ENCODE results near the gene NEK6.
"Not testable (repeated sequence)": the region's sequence is repeated elsewhere in the genome, so short reads cannot be mapped to it uniquely, and the experiment has no call there.

Gene NEK6

DNA sequence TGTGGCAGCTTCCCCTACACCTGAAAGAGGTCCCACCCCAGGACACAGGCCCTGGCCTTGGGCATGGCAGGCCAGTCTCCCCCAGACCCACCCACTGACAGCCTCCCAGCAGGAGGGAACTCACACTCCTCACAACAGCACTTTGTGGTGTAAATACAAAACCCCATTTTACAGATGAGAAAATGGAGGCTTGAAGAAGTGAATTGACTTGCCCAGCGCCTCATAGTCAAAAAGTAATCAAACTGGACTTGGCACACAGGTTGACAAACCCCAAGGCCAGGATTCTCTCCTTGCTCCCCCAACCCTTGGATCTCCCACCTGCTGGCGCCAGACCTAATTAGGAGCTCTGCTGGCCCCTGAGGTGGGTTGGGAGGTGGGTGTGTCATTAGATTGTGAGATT lies 29.2 kb upstream of the NEK6 start:
- no peak for DNase-seq (ENCODE audit: low read depth in 2 of 2)

DNA sequence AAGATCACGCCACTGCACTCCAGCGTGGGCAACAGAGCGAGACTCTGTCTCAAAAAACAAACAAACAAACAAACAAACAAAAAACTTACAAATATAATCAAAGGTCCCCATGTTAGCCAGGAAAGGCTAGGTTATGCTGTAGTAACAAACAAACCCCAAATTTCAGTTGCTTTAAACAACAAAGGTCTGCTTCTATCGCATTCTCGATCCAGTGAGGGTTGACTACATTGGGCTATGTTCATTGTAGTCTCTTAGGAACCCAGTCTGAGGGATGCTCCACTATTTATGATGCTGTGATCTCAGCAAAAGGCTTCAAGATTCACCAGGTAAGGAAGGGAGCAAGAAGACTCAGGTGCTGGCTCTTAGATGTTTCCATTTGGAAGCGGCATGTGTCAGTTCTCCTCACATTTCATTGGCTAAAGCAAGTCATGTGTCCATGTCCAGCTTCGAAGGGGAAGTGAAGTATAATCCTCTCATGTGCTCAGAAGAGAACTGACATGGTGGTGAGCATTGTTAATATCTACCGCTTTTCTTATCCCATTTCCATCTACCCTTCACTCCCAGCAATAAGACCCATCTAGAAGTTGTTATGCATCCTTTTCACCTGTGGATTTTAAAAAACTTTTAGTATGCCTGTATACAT lies 26.5 kb upstream of the NEK6 start:
- DNase-seq (ENCODE audit: low read depth in 2 of 2), result no peak

DNA sequence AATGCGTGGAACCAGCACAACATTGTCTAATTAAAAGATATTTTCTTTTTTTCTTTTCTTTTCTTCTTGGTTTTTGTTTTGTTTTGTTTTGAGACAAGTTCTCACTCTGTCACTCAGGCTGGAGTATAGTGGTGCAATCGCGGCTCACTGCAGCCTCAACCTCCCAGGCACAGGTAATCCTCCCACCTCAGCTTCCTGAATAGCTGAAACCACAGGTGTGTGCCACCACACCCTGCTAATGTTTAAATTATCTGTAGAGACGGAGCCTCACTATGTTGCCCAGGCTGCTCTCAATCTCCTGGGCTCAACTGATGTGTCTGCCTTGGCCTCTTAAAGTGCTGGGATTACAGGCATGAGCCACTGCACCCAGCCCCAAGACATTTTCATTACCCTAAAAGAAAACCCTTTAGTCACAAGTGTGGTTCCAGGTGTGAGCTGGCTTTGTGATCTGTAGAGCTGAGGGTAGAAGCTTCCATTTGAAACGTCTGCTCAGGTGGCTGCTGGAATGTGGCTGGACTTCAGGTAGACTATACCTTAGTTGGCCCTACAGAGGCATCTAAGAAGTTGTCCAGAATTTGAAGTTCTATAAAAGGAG lies 19.1 kb upstream of the NEK6 start:
- DNase-seq (ENCODE audit: low read depth in 2 of 2), result no peak

DNA sequence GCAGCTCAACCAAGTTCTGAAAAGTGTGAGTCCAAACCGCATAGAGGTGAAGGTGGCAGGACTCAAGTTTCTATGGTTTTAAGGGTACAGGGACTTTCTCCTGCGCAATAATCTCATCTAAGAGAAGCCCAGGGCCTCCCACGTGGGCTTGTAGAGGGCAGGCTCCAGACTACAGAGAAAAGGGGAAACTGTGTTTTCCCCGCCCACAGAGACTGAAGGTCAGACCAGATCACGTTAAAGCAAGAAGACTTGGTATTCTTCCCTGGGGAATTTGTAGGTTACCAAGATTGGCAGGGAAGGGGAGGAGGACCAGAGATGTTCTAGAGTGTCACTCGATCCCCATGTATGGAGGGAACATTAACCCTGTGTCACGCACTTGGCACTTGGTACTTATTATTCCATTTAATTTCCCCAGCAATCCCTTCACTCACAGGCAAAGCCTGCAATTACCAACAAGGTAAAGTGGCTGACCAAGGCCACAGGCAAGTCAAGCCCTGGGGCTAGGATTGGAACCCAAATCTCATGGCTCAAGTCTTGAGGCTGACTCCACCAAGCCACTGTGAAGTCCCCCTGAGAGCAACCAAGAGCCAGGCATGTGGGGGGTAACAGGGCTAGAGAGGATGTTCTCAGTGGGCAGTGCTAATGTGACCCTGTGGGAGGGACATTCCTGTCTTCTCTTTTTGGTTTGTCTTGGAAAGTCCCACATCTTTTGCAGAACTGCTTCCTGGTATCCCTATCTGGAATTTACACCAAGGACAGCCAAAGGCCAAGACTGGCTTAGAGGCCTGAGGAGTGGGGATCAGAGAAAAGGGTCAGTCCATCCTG lies 18.3 kb upstream of the NEK6 start:
- DNase-seq (ENCODE audit: low read depth in 2 of 2), result no peak

DNA sequence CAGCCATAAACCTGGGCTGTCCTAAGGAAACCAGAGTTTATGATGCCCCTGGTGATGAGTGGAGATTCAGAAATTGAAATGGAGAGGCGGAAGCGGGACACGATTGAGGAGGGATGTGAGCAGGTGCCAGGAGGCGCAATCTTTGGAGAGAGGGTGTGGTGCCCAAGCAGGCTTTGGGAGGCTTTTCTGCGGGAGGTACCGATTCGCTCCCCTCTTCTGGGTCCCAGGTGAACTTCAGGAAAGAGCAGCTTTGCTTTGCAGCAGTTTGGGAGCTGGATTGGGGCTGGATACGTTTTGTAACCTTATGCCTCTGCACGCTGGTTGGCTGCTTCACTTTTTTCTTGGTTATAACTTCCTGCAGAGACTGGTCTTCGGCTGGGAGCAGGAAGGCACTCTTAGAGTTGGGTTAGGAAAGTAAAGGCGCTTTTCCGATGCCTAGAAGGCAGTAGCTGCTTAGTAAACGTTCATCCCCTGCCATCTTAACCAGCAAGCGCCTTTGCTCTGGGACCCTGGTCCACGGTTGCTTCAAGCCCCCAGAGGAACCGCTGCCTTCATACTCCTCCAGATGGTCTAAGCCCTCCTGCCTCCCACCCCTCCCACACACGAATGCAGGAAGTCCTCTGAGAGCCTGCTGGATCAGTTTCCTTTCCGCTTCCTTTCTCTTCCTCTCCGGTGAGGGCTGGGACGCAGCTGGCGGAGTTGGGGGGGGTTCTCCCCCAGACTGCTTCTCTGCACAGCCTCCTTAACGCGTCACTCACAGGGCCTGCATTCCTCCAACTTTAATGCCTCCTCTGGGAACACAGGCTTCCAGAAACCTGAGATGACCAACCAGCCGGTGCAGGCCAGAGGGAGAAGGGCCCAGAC lies 15.2 kb upstream of the NEK6 start:
- DNase-seq (ENCODE audit: low read depth in 2 of 2), result no peak

DNA sequence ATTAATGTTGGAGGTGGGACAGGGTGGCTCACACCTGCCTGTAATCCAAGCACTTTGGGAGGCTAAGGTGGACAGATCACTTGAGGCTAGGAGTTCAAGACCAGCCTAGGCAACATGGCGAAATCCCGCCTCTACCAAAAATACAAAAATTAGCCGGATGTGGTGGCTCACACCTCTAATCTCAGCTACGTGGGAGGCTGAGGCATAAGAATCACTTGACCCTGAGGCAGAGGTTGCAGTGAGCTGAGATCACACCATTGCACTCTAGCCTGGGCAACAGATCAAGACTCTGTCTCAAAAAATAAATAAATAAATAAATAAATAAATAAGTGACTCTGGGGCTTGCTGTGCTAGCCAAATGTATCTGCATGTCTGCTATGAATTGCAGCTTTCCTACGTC lies 10.4 kb upstream of the NEK6 start:
- DNase-seq (ENCODE audit: low read depth in 2 of 2), result not testable (repeated sequence)

DNA sequence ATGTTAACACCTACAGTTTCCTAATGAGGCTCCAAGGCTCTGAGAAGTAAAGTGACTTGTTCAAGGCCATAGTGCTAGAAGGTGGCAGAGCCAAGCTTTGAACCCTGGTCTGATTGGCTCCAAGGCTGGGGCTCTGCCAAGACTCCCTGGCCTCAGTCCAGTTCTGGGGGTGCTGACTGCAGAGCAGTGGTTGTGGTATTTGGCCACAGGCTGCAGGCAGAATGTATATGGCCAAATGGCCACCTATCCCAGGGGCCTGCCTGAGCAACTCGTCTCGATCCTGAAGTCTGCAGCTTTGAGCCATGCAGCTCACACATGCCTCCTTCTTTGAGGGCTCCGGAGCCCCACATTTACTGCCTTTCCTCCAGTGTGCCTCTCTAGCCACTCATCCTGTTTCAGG lies 9.7 kb upstream of the NEK6 start:
- DNase-seq (ENCODE audit: low read depth in 2 of 2), result no peak

DNA sequence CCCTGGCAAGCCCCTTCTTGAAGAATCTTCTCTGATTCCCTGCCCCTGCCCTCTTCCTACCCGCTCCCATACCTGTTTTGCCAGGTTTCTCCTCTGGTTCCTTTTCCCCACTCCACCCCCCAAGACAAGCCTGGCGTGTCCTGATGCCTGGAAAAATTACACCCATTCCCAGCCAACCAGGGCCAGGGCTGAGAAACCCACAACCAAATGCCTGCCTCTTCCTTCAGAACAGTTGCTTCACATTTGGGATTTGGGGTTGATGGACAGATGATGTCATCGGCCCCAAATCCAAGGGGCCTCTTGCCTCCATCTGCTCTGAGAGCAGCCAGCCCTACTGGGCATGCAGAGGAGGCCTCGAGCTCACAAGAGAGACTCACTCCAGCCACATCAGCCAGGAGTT lies 8.8 kb upstream of the NEK6 start:
- no peak for DNase-seq (ENCODE audit: low read depth in 2 of 2)

DNA sequence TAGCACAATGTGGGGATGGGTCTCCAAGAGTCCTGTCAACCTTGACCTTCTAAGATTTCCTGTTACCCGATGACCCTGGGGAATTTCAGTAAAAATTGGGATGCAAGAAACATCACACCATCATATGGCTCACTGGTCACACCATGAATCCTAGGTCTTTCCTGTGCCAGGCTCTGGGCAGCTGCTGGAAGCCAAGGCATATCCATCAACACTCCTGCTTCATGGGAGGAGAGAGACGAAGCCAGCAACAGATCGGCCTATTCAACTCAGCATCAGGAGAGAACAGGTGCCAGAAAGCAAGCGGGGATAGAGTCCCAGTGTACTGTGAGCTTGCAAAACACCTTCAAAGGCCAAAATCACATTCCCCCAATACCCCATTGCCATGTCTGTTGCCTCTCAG lies 6.5 kb upstream of the NEK6 start:
- no peak for DNase-seq (ENCODE audit: low read depth in 2 of 2)

DNA sequence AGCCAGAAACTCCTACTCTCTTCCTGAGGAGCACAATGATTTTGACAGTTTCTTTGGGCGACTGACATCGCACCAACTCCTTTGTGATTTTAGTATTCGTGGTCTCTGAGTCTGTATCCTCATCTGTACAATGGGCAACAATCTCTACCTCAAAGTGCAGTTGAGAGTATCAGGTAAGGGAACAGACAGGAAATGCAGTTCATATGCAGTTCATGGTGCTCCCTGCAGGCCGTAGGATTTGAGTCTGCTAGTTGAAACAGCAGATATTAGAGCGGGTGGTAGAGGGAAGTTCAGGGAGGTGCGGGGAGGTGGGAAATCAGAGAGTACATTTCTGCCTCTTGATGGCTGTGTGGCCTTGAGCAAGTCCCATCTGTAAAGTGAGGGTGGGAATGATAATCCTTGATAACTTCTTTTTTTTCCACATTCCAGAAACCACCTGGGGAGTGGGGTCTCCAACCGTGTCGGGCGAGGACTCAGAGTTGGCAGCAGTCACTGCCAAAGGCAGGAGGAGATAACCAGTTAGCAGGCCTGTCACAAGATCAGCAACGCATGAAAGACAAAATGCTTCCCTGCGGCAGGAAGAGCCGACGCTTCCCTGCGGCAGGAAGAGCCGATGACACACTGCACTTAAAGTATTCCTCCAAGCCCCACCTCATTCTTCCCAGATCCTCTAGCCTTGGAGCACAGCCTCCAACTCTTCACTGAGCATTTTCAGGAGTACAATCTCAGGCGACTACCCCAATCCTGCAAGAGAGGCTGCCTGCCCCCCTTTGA lies 6.0 kb upstream of the NEK6 start:
- no peak for DNase-seq (ENCODE audit: low read depth in 2 of 2)

DNA sequence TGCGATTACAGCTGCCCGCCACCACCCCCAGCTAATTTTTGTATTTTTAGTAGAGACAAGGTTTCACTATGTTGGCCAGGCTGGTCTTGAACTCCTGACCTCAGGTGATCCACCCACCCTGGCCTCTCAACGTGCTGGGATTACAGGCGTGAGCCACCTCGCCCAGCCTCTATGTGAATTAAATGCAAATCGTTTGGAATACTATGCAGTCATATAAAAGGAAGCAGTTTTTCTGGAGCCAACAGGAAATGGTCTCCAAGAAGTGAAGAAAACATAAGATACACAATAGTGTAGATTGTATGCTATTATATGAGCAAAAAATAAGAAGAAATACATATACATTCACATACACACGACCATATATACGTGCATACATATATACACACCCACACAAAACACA lies 4.9 kb upstream of the NEK6 start:
- not testable (repeated sequence) for DNase-seq (ENCODE audit: low read depth in 2 of 2)

DNA sequence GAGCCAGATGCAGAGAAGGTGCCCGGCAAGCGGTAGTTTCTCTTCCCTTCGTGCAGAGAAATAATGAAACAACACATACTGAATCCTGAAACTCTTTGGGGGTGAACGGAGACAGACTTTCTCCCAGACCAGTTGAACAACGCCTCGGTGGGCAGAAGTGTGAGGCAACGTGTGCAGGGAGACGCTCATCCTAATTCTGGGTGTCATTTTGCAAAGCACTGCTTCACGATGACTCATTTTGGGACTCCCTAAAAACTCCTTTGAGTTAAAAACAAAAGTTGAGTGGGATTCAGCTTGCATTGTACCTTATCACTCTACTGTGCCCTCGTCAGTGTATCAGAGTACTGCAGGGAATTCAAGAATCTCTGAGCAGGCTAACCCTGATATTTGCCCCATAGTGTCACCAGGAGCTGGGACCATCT lies 3.5 kb upstream of the NEK6 start:
- no peak for DNase-seq (ENCODE audit: low read depth in 2 of 2)

DNA sequence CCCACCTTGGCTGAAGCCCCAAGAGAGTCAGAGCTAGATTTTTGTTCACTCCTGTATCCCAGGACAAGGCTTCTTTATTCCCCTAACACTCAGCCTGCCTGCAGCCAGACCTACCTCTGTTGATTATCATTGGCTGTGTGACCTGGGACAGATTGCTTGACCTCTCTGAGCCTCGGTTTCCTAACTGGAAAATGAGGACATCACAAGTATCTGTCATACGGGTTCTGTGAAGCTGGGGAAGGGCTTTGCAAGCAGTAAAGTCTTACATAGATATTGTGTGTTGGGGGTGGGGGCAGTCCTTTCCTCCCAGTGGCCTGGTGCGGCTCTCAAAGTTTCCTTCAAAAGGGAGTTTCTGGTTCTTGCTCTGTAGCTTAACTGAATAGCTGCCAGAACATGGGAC lies 2.5 kb upstream of the NEK6 start:
- no peak for DNase-seq (ENCODE audit: low read depth in 2 of 2)

DNA sequence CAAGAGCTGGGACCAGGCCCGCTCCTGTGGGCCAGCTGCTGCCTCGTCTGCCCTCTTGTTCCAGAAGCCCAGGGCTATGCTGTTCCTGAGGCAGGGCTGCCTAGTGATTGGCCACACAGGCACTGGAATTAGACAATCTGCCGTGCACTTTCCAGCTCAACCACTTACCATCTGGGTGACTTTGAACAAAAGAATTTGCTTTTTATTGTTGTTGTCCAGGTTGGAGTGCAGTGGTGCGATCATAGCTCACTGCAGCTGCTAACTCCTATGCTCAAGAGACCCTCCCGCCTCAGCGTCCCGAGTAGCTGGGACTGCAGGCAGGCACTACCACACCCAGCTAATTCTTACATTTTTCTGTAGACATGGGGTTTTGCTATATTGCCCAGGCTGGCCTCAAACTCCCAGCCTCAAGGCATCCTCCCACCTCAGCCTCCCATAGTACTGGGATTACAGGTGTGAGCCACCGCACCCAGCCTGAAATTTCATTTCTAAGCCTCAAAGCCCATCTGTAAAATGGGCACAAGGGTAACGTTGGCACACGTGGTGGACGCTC lies 1.2 kb upstream of the NEK6 start:
- no peak for DNase-seq (ENCODE audit: low read depth in 2 of 2)

DNA sequence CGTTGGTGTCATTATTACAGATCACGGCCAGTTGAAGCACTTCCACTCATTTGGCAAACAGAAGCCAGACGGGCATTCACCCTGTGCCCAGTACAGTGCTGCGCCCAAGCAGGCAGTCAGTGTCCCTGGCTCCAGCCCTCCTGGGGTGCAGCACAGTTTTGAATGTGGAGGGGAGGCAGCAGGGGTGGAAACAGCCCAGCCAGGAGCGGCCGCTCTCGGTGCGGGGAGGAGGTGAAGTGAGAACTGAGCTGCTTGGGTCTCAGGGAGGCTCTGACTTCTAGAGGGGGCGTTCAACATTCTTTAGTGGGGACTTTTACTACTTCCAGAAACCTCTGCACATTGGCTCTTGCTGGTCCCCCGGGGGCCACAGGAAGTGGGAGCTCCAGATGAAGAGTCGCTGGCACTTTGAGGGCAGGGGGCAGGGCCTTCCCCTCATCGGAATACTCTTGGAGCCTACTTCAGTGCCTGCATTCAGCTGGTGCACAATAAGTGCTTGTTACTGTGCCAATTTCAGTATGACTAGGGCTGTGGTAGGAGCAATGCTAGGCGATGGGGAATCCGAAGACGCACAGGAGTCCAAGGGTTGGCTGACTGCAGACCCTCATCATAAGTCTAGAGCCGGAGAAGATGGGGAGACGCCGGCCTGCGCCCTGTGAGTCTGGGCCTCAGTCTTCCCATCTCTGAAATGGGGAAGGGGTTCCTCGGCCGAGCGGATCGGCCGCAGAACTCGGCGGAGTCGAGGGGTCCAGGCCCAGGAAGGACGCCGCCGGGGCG lies 492 bp upstream of the NEK6 start:
- DNase-seq (ENCODE audit: low read depth in 2 of 2), result no peak

DNA sequence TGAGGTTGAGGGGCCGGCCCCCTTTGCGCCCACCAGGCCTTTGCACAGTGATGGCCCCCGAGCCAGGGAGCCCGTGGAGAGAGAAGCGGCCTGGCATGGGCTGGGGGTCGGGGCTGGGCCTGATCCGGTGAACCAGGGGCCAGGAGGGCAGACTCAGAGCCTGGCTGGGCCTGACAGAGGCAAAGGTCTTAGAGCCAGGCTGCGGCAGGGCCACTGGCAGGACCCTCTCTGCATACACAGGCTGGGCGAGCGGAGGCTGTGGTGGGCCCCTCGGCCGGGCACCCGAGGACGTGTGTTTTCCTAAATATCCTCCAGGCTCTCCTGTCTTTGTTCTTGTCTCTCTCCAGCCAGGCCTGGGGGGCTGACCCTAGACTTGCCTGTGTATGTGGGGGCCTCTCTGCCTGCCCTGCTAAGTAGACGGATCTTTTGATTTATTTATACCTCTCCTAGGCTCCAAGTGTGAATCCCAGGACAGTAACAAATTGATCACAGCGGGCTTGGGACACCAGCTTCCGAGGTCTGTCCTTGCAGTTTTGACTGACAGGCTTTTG lies 933 bp downstream of the NEK6 start:
- DNase-seq (ENCODE audit: low read depth in 2 of 2), result no peak

DNA sequence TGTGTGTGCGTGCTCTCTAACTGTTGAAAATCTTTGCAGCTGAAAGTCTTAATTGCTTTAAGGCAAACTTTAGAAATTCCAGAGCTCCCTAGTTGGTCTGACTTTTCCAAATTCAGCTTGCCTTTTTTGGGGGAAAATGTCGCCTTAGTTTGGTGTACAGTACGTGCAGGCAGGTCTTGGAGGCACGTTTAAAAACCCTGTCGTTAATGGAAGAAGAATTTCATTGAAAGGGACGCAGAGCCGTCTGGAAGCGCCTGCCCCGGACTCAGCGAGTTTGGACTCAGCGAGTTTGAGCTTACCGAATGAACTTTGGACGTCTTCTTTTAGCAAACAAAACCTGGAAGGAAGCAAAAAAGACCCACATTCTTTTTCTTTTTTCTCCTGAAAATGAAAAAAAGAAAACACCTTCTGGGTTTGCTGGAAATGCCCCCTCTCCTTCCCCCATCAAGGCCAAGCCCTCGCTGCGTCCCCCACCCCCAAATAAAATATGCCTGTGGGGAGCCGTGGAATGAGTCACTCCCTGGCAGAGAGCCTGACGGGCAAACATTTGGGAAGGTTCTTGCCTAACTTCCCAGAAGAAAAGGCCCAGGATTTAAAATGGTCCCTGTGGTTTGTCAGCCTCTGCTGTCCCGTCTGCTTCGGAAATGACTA lies 1.5 kb downstream of the NEK6 start:
- no peak for DNase-seq (ENCODE audit: low read depth in 2 of 2)

DNA sequence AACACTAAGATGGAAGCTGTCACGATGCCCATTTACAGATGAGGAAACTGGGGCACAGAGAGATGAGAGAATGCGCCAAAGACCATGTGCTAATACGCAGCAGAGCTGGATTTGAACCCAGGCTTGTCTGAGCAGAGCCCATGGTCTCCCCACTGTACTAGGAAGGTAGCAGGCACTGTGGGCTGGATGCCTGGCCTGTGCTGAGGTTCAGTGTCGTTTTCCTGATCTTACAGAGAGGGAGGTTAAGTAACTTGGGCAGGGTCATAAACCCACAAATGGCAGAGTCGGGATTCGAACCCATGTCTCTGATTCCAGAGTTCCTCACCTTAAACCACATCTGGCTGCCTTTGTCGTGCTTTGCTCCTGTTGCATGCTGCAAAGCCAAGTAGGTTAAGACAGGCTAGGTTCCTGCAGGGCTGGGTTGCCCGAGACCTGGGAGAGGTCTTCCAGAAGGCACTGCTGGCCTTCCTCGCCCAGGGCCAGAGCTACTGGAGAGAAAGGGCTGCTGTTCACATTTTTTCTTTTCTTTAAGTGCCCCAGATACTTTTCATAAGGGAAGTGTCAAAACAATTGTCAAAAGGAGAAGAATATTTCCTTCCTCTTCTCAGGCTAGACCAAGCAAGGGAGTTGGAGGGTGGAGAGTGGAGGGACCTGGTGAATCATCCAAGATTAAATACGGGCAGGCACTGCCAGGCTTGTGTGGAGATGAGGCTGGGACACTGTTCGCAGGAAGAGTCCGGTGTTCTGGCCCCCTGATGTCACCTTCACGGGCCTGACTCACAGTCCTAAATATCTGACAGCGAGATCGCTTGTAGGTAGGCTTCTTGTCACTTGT lies 3.2 kb downstream of the NEK6 start:
- no peak for DNase-seq (ENCODE audit: low read depth in 2 of 2)
